GM19438 (cell line): ENCODE results near the gene KCNAB1.
"Not testable (repeated sequence)": the region's sequence is repeated elsewhere in the genome, so short reads cannot be mapped to it uniquely, and the experiment has no call there.

Source experiments
- ATAC-seq: cut with Tn5 transposase; IDR thresholded peaks from one replicate; pipeline ENCODE4 v1.9.1; 2021; ENCODE audit warnings: low read depth; ENCODE audit not compliant: unreplicated experiment

The KCNAB1 gene

GRCh38 chr3:156120528-156121251, at the start of gene KCNAB1:
KCNAB1 (plus strand) TSS chr3:156120578.
- no peak for ATAC-seq

GRCh38 chr3:156071031-156071430, 49.3 kb upstream of the KCNAB1 start:
- no peak for ATAC-seq

- not testable (repeated sequence) for ATAC-seq
Measured at GRCh38 chr3:156072950-156073657, 47.3 kb upstream of the KCNAB1 start.

- no peak for ATAC-seq
Measured at GRCh38 chr3:156090126-156090525, 30.3 kb upstream of the KCNAB1 start.

- ATAC-seq, result no peak
Measured at GRCh38 chr3:156093964-156094363, 26.4 kb upstream of the KCNAB1 start.

GRCh38 chr3:156094391-156094790, 26.0 kb upstream of the KCNAB1 start:
- ATAC-seq, result no peak

GRCh38 chr3:156095652-156096051, 24.7 kb upstream of the KCNAB1 start:
- not testable (repeated sequence) for ATAC-seq

- ATAC-seq, result no peak
Measured at GRCh38 chr3:156098437-156099035, 21.8 kb upstream of the KCNAB1 start.

GRCh38 chr3:156099348-156099747, 21.0 kb upstream of the KCNAB1 start:
- ATAC-seq, result not testable (repeated sequence)

GRCh38 chr3:156099984-156100383, 20.4 kb upstream of the KCNAB1 start:
- ATAC-seq, result not testable (repeated sequence)

- ATAC-seq, result no peak
Measured at GRCh38 chr3:156102267-156102931, 18.0 kb upstream of the KCNAB1 start.

GRCh38 chr3:156106721-156107373, 13.5 kb upstream of the KCNAB1 start:
- no peak for ATAC-seq

GRCh38 chr3:156107504-156107903, 12.9 kb upstream of the KCNAB1 start:
- ATAC-seq, result no peak

GRCh38 chr3:156108616-156109015, 11.8 kb upstream of the KCNAB1 start:
- no peak for ATAC-seq

GRCh38 chr3:156109989-156110388, 10.4 kb upstream of the KCNAB1 start:
- ATAC-seq, result no peak

- no peak for ATAC-seq
Measured at GRCh38 chr3:156126467-156126866, 6.1 kb downstream of the KCNAB1 start.

GRCh38 chr3:156131241-156131640, 10.9 kb downstream of the KCNAB1 start:
- ATAC-seq, result no peak

GRCh38 chr3:156131799-156132198, 11.4 kb downstream of the KCNAB1 start:
- ATAC-seq, result no peak

- ATAC-seq, result no peak
Measured at GRCh38 chr3:156132313-156132712, 11.9 kb downstream of the KCNAB1 start.

- no peak for ATAC-seq
Measured at GRCh38 chr3:156133076-156133475, 12.7 kb downstream of the KCNAB1 start.
